Astrocyte (in vitro differentiated cells and primary cell): ENCODE results near the gene RNASEL.

ENCODE experiments used
- CTCF ChIP-seq: IDR thresholded peaks from 2 replicates; pipeline ENCODE4 v1.5.1; 2011; ENCODE audit warnings: low read depth, mild to moderate bottlenecking, inconsistent platforms, low read length, moderate library complexity; ENCODE audit not compliant: insufficient read depth
- EZH2 ChIP-seq: IDR thresholded peaks from 2 replicates; pipeline ENCODE4 v1.6.1; 2012; ENCODE audit warnings: mild to moderate bottlenecking, low read length, inconsistent platforms; ENCODE audit not compliant: insufficient read depth

- TF ChIP-seq CTCF (no peak), EZH2 (no peak)
These were observed 39.2 kb downstream of the RNASEL start for GRCh38 chr1:182549811-182550210.
